GM18873 (cell line): ENCODE results near the gene DUSP19.

Source experiments
- ATAC-seq: cut with Tn5 transposase; IDR thresholded peaks from one replicate; pipeline ENCODE4 v1.9.1; 2021; ENCODE audit warnings: mild to moderate bottlenecking, moderate library complexity, moderate number of reproducible peaks; ENCODE audit not compliant: unreplicated experiment, low FRiP score

DUSP19 gene

DNA sequence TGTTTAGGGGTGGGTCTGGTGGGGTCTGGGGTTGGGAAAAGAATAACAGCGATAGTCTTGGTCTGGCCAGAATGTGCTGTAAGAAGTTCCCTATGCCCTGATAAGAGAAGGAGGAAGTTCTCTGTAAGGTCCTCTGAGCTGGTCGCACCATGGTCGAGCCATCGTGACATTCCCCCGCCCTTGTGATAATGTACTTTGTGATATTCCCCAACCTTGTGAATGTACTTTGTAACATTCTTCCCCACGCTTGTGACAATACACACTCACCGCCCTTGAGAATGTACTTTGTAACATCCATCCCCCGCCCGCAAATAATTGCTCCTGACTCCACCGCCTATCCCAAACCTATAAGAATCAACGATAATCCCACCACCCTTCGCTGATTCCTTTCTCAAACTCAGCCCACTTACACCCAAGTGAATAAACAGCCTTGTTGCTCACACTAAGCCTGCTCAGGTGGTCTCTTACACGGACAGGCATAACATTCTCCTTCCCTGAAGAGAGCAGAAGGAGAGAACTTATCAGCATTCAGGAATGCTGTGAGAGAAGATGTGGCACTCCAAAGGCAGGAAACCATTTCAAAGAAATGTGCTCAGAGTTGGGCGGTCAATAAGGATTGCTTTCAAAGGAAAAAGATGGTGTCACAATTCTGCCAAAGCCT lies 17.8 kb upstream of the DUSP19 start:
- ATAC-seq, result no peak

DNA sequence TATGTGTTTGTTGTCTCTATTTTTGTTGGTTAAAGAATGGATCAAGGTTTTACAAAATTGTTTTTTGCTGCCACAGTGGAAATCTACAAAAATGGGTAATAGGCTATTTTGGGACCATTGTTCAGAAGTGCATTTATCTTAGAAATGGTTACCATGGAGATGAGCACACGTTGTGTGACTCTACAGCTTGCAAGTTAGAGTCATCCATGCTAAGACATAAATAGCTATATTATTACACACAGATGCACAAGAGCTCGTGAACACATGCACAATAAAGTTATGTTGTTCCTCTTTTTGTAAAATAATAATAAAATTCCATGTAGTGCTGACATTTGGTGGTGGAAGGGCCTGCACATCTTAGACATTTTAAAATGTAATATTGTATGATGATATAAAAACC lies 15.5 kb upstream of the DUSP19 start:
- ATAC-seq, result no peak

DNA sequence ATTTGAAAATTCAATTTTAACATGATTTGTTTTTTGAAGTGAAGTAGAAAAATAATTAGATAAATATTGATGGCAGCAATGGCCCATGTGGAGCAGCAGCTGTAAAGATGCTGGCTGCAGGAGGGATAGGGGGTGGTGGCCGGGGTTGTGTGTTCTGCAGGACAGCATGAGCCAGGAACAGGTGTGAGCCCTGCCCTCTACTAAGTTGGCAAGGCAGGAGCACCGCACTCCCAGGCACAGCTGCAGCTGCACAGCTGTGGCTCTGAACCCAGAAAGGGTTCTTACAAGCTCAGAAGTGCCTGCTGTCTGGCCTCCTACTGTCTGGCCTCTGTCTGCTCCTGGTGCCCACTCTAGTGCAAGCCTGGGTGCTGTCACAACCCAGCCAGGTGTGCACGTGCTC lies 10.0 kb upstream of the DUSP19 start:
- no peak for ATAC-seq

DNA sequence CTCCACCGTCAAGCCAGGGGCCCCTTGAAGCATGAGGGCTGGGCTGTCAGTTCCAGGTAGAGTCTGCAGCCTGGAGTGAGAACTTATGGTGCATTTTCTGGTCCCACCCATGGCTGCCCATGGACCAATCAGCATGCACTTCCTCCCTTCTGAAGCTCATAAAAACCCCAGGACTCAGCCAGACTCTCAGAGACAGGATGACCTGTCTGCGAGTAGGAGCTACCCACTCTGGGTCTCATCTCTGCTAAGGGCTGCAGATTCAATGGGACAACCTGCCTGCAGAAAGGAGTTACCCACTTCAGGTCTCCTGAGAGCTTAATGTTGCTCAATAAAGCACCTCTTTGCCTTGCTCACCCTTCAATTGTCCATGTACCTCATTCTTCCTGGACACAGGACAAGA lies 9.4 kb upstream of the DUSP19 start:
- no peak for ATAC-seq

DNA sequence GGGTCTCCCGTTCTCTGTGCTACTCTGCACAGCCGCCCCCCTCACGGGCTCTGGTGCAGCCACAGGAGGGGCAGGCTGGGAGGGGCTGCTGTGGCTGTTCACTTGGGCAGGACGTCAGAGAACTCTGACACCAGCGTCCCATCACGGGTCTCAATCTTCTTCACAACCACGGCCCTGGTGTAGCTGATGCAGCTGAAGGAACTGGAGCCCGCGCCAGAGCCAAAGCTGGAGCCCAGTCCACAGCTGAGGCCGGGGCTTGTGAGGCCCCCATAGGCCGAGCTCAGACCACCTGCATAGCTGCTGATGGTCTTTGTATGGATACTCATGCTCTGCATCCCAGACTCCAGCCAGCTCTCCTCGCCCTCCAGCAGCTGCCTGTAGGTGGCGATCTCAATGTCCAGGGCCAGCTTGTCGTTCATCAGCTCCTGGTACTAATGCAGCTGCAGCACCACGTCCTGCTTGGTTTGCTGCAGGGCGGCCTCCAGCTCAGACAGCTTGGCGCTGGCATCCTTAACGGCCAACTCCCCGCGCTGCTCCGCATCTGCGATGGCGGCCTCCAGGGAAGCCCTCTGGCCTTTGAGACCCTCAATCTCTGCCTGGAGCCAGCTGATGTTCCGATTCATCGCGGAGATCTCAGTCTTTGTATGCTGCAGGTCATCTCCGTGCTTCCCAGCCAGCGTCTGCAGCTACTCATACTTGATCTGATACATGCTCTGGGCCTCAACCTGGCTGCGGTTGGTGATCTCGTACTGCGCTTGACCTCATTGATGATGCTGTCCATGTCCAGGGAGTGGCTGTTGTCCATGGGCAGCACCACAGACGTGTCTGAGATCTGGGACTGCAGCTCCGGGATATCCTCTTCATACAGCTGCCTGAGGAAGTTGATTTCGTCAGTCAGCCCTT lies 7.4 kb upstream of the DUSP19 start:
- ATAC-seq, result no peak

DNA sequence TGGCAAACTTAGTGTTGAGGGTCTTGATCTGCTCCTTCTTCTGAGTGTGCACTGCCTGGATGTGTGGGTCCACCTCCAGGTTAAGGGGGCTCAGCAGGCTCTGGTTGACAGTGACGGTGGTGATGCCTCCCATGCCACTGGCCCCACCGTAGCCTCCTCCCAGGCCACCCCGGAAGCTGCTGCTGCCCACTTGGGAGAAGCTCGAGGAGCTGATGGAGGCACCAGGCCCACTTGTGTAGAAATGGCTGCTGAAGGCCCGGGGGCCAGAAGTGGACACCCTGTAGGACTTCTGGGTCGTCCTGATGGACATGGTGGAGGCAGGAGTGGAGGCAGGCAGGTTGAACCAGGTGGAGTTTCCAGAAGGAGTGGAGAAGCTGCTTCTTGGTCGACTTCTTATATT lies 6.4 kb upstream of the DUSP19 start:
- no peak for ATAC-seq

DNA sequence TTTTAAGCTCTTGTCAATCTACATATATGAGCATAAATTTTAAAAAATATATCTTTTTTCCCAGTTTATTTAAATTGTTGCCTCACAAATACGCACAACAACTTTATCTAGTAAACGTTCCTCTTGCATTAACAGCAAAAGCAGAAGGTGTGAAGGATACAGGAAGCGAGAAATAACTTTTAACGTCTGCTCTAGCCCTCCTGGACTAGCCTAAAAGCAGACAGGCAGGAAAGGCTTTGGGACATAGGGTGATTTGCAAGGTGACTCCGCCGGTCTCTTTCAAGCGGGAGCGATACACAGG lies 434 bp upstream of the DUSP19 start:
- no peak for ATAC-seq

DNA sequence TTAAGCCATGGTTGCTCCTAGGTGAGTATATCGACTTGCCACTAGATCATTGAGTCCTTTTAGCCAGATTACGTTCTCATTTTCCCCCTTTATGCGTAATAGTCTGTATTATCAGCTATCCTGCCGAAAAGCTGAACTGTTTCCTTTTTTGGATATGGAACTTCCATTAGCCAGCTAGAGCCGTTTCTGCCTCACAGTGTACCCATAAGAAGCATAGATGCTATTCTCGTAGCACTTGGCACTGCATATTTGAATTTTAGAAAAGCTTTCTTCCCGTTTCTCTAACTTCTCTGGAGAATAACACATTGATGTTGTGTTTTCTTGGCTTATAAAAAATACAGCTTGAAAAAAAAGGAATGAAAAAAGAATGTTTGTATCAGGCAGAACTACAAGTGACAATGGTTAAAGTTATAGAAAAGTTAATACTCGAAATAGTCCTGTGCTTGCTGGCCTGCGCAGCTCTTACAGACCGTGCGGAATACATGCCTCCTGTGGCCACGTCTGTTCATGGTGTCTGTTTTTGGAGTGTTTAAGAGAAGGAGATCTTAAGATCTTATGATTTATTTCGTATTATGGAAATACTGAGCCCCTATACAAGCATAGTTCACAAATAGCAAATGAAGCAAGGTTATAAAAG lies 710 bp downstream of the DUSP19 start:
- ATAC-seq, result peak; percentile 11

DNA sequence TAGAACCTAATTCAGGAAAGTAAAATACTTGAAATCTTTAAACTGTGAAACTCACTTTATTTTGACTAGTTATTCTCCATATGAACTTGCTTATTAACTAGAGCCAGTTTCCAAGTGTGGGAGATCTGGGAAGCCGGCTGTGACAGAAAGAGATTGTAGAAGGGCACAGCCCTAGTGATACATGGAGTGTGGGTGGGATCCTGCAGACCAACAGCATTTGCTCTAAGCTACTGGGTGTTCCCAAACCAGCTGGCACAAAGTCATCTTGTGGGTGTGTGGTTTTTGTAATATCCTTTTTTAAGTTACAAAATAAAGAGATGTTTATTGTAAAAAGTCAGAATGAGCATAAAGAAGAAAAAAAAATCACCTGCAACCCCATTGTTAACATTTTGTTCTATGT lies 3.4 kb downstream of the DUSP19 start:
- no peak for ATAC-seq

DNA sequence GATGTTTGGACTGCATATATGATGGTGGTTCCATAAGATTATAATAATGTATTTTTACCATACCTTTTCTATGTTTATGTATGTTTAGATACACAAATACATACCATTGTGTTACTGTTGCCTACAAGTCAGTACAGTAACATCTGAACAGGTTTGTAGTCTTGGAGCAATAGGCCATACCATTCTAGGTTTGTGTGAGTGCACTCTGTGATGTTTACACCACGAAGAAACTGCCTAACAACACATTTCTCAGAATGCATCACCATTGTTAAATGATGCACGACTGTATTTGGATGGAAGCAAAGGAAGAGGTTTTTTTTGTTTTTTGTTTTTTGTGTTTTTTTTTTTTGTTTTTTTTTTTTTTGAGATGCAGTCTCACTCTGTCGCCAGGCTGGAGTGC lies 9.5 kb downstream of the DUSP19 start:
- ATAC-seq, result no peak

DNA sequence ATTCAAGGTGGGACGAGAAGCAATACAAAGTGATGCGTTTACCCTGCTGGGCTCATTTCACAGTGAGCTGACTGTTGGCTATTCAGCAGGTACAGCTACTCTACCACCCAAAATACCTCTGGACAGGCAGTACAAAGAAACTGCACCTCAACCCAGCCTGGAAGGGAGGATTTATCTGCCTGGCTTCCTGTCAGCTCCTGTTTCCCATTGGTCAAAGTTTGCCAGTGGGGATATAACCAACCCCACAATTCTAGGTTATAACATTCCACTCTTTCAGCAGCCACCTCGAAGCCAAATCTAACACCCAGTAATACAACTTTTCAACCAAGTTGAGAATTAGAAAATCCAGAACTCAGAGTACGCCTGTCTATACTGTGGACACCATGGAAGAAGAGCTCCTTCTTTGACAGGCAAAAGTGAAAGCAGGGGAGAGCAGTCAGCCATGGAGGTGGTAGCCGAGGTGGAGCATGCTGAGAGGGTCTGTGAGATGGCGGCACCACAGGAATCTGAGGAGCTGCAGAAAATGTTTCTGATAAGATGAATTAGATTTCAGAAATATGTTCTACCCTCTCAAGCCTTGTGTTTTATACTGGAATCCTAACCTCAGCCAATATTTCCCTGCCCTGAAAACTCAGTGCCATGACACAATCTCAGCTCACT lies 10.8 kb downstream of the DUSP19 start:
- peak; percentile 69 for ATAC-seq

DNA sequence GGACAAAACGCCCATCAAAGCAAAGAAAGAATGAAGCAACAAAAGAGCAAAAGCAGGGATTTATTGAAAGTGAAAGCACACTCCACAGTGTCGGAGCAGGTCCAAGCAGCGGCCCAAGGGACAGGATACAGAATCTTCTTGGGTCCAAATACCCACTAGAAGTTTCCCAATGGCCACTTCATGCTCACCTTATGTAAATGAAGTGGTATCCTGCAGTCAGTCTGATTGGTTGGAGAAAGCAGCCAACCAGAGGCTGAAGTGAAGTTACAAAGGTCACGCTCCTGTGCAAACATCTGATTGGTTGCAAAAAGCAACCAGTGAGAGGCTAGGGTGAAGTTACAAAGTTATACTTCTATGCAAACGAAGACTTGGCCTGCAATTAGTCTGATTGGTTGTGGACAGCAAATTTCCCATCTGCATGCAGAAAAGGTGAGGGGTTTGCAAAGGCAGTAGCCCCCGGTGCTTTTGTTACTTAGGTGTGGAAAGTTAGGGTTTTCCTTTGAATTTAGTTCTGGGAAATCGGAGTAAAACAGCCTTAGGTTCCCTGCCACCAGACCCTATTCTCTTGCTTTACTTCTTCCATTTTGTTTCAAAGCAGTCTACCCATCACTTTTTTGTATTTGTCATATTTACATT lies 12.9 kb downstream of the DUSP19 start:
- ATAC-seq, result no peak

DNA sequence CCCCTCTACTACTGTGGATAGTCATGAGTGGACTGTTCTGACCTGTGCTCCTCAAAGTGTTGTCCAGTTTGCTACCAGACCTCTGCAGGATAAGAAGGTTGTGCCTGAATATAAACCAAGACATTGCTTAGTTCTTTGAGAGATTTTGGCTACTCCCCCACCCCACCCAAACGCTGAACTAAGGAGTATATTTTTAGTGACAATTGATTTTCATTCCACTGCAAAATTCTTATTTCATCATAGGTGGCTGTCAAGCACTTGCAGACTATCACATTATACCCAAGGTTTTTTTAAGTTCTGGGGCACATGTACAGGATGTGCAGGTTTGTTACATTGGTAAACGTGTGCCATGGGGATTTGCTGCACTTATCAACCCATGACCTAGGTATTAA lies 13.4 kb downstream of the DUSP19 start:
- ATAC-seq, result no peak

DNA sequence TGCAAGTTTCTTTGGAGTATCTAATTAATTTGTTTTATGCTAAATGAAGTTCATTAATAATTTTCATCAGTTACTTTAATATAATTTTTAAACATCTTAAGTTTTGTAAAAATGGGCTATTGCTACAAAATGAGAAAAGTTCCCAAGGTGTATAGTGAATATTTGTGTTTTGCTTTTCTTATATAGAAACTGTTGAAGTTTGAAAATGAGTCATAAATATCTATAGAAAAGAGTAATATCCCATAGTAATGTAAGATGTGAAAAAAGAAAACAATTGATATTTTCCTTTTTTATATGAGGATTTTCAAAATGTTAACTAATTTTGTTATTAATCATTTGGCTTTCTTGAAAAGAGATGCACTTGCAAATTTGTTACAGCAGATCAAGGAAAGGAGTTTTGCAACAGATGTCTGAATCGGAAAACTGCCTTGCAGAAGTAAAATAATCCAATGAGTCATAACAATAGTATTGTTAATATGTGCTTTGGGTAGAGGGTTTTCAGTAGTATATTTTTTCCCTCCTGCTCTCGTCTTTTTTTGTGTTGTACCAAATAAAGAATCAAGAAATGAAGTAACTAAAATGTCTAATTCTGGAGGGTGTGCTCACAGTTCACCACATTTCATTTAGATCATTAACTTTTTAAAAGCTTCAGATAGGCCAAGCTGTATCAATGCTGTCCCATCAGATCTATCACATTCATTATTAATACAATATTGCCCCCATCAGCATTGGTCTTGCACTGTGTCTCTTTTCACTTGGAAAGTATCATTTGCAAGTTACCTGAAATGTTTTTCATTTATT lies 15.5 kb downstream of the DUSP19 start:
- peak; percentile 88 for ATAC-seq

DNA sequence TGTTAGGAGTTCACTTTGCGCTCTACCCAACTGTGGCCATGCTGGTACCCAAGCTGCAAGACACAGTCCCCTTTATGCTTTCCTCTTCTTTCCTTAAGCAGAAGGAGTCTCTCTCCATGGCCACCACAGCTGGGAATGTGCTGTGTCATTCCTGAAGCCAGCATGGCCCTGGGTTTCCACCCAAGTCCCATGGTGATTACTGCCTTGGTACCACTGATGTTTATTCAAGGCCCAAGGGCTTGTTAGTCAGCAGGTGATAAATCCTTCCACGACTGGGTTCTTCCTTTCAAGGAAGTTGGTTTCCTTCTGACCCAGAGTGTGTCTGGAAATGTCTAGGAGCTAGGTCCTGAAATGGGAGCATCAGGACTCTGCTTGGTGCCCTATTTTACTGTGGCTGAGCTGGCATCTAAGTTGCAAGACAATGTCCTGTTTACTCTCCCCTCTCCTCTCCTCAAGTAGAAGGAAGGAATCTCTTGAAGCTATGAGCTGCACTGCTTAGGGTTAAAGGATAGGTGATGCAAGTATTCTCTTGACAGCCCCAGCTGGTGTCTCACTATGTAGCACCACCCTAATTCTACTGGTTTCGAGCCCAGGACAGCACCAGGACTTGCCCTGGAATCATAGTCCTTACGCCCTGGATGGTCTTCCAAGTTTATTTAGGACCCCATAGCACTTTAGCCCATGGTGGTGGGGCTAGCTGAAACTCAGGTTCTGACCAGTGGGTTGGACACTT lies 27.0 kb downstream of the DUSP19 start:
- no peak for ATAC-seq

DNA sequence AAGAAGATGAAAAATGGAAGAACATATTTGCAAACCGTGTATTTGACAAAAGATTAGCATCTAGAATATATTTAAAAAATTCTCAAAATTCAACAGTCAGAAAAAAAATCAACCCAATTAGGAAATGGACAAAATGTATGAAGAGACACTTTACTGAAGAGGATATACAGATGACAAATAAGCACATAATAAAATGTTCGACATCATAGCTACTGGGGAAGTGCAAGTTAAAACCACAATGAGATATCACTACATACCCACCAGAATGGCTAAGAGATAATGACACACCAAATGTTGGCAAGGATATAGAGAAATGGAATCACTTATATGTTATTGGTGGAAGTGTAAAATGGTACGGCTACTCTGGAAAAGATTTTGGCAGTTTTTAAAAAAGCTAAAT lies 34.0 kb downstream of the DUSP19 start:
- ATAC-seq, result no peak

DNA sequence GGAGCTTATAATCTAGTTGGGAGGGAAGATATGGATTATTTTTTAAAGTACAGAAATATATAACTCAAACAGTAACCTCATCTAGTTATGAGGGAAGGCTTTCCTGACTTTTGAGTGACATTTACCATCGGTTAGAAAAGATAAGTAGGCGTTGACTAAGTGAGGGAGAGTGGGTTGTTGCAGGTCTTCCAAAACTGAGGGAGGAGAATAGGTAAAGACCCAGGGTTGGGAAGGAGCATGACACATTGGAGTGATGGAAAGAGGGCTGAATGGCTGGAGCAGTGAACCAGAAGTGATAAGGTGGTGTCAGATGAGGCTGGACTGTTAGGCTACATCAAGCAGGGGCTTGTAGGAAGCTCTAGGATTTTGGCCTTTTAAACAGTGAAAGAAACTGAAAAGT lies 35.1 kb downstream of the DUSP19 start:
- no peak for ATAC-seq

DNA sequence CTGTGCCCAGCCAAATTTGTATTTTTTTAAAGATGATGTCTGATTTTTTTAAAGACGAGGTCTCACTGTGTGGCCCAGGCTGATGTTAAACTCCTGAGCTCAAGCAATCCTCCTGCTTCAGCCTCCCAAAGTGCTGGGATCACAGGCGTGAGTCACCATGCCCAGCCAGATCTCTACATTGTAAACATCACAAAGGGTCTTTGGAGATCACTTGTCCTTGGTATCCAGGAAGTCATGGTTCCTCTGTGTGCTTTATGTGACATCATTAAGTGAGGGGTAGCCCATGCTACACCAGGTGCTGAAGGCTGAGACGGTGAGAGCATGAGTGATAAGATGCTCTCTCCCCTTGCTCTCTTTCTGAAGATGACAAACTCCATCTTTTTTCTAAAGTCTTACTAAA lies 38.7 kb downstream of the DUSP19 start:
- no peak for ATAC-seq
